Psoas muscle (tissue), 8 donors: ENCODE results near the gene VEPH1. TPM values are rescaled to one million over a fixed set of nuclear protein-coding genes. Genes with fewer than 3 reads are reported as not detected.

Experiments used
- ATAC-seq, 4 donors: fragments of 200-7000 bp; cut with Tn5 transposase; one replicate each; pipeline ENCODE4 v1.9.1; 2020; ENCODE audit warnings: moderate library complexity in 3 of 4, mild to moderate bottlenecking in 2 of 4
- DNase-seq, 2 donors: peaks; one replicate each; pipeline ENCODE4 v3.0.0-alpha.2; 2020
- H3K27ac ChIP-seq: fragments of 200-600 bp; one replicate; pipeline ENCODE4 v1.8.0; 2022
- H3K27me3 ChIP-seq, 3 donors: fragments of 200-600 bp in 1 of 3; one replicate each; pipeline versions ENCODE4 v1.6.1 to v1.8.0; 2013 to 2022; ENCODE audit warnings: low read length in 2 of 3, mild to moderate bottlenecking in 2 of 3, moderate library complexity in 1 of 3; ENCODE audit not compliant: insufficient read depth in 3 of 3
- H3K36me3 ChIP-seq, 2 donors: fragments of 200-600 bp in 1 of 2; one replicate each; pipeline versions ENCODE4 v1.6.1 to v1.8.0; 2013 to 2022; ENCODE audit warnings: low read depth in 1 of 2, mild to moderate bottlenecking in 1 of 2, moderate library complexity in 1 of 2; ENCODE audit not compliant: insufficient read depth in 1 of 2
- H3K4me1 ChIP-seq: fragments of 200-600 bp; one replicate; pipeline ENCODE4 v1.8.0; 2022
- H3K4me3 ChIP-seq: fragments of 200-600 bp; one replicate; pipeline ENCODE4 v1.8.0; 2022; ENCODE audit warnings: mild to moderate bottlenecking
- H3K9me3 ChIP-seq: fragments of 200-600 bp; one replicate; pipeline ENCODE4 v1.8.0; 2022
- CTCF ChIP-seq: fragments of 200-600 bp; IDR thresholded peaks from one replicate; pipeline ENCODE4 v1.8.0; 2022; ENCODE audit warnings: antibody characterized with exemption
- WGBS, 3 donors: extraction: QIAGEN DNeasy Blood & Tissue Kit; methylation state at CpG; one replicate each; pipeline versions ENCODE4 v1.1.6 to v1.1.7; 2013; 5-methylcytosine and 5-hydroxymethylcytosine counted together
- intact Hi-C, 2 donors: fragments of 100-400 bp; cut with DNase I; formaldehyde crosslinking; loops; one replicate each; pipeline versions ENCODE4 v1.11.0 to v1.14.2; 2022
- polyA plus RNA-seq, 3 donors: library from polyadenylated mRNA; stranded (reverse); fragments of 200-250 nt; gene quantifications; one replicate each; pipeline ENCODE4 v1.2.3, GENCODE V29; 2013
- total RNA-seq, 4 donors: library from RNA; stranded (reverse); fragmentation: NEBNext Ultra II Directional in 2 of 4; extraction: Animal tissue kit (Norgen Biotek cat#: 25700) in 2 of 4; gene quantifications; one replicate each; pipeline versions ENCODE4 v1.2.1 to v1.2.4, GENCODE V29; 2021 to 2023
- donor health status: healthy with polysubstance abuse.
- donor health status: DM: no; HTN: no; CAD: no; lungs with moderate emphysema.
- donor health status: Bipolar disorder and iron deficiency.
- donor health status: healthy.
- donor health status: DM: yes; HTN: yes; CAD: no.
- donor health status: DM: no; HTN: no; CAD: no.
- donor health status: DM: no; HTN: no; CAD: no.
- donor health status: DM: yes; HTN: yes; CAD: no.

VEPH1 gene
- total and polyA plus RNA-seq, 7 donors, result 0.14 to 0.34 (median 0.25) TPM; not detected in 2

- H3K27me3 ChIP-seq, result no peaks in the 10 kb centered on the region
- H3K4me3 ChIP-seq, result no peak overlapping the region
- TF ChIP-seq CTCF, result no peak
- ATAC-seq, result no peak
- WGBS, 3 donors, result 45 to 74% (median 60%) methylated on average over 1 of the region's 1 CpG
- DNase-seq, result no peak
- intact Hi-C loops, result no loop called here
- H3K4me1 ChIP-seq, result no peaks in the 10 kb centered on the region
- H3K36me3 ChIP-seq, result no peaks in the 10 kb centered on the region
- no peaks in the 10 kb centered on the region for H3K9me3 ChIP-seq
- no peak overlapping the region for H3K27ac ChIP-seq
Observed at GRCh38 chr3:157412323-157412855, 90.8 kb downstream of the VEPH1 start.

GRCh38 chr3:157410945-157411344, 92.3 kb downstream of the VEPH1 start:
- no peaks in the 10 kb centered on the region for H3K36me3 ChIP-seq
- ATAC-seq (no peak), DNase-seq (no peak)
- intact Hi-C loops, result no loop called here
- no peaks in the 10 kb centered on the region for H3K27me3 ChIP-seq
- no peak overlapping the region for H3K4me3 ChIP-seq
- no peak overlapping the region for H3K27ac ChIP-seq
- no peaks in the 10 kb centered on the region for H3K9me3 ChIP-seq
- no peak for TF ChIP-seq CTCF
- H3K4me1 ChIP-seq, result no peaks in the 10 kb centered on the region
- WGBS, 3 donors, result 65 to 73% (median 66%) methylated on average over 2 of the region's 2 CpGs

GRCh38 chr3:157409516-157409915, 93.7 kb downstream of the VEPH1 start:
- DNase-seq (no peak), ATAC-seq (no peak)
- Histone ChIP-seq H3K4me1 (no peaks in the 10 kb centered on the region), H3K36me3 (no peaks in the 10 kb centered on the region), H3K4me3 (no peak overlapping the region), H3K9me3 (no peaks in the 10 kb centered on the region), H3K27ac (no peak overlapping the region), H3K27me3 (no peaks in the 10 kb centered on the region)
- WGBS, 3 donors, result 85 to 91% (median 90%) methylated on average over 2 of the region's 2 CpGs
- no peak for TF ChIP-seq CTCF
- intact Hi-C loops, result no loop called here

- intact Hi-C loops, result no loop called here
- no peak for ATAC-seq
Observed at GRCh38 chr3:157408499-157409149, 94.6 kb downstream of the VEPH1 start.

More at GRCh38 chr3:157408499-157409149, 94.6 kb downstream of the VEPH1 start:
- Histone ChIP-seq H3K27me3 (no peaks in the 10 kb centered on the region), H3K9me3 (no peaks in the 10 kb centered on the region), H3K4me1 (no peaks in the 10 kb centered on the region), H3K4me3 (no peak overlapping the region), H3K27ac (no peak overlapping the region), H3K36me3 (no peaks in the 10 kb centered on the region)
- 87 to 93% (median 88%) methylated on average over 4 of the region's 4 CpGs for WGBS, 3 donors
- no peak for TF ChIP-seq CTCF
- no peak for DNase-seq
